T-helper 2 cell (primary cell): Measurements from ENCODE around the gene GPBAR1.
"Not testable (repeated sequence)": the region's sequence is repeated elsewhere in the genome, so short reads cannot be mapped to it uniquely, and the experiment has no call there.

Experiments used
- DNase-seq, 5 experiments: peaks; one replicate each; pipeline versions ENCODE4 v3.0.0 to v3.0.0-alpha.2; 2012 to 2022

Gene GPBAR1

GRCh38 chr2:218269900-218270720 lies 9.3 kb downstream of the GPBAR1 start, which contains the start of the genes AAMP and PNKD:
Gene AAMP, minus strand, starts transcription at chr2:218270137. Its CDS starts 51 bp downstream, at chr2:218270086.
Gene PNKD, plus strand, starts transcription at chr2:218270519. Its CDS starts 17 bp downstream, at chr2:218270536.
- peak; percentile 99 to 100 (median 100) for DNase-seq

- DNase-seq: no peak
These were observed 10.1 kb downstream of the GPBAR1 start for GRCh38 chr2:218270721-218271486.

- DNase-seq: no peak
These were observed 10.6 kb downstream of the GPBAR1 start for GRCh38 chr2:218271487-218271797.

- DNase-seq: no peak
These were observed 11.2 kb downstream of the GPBAR1 start for GRCh38 chr2:218271865-218272530.

- peak; percentile 47 to 80 (median 68) for DNase-seq
These were observed 11.9 kb downstream of the GPBAR1 start for GRCh38 chr2:218272531-218273212.

- not testable (repeated sequence) for DNase-seq
These were observed 12.5 kb downstream of the GPBAR1 start for GRCh38 chr2:218273214-218273907.

- DNase-seq: no peak
These were observed 13.1 kb downstream of the GPBAR1 start for GRCh38 chr2:218273908-218274249.

- no peak for DNase-seq
These were observed 13.8 kb downstream of the GPBAR1 start for GRCh38 chr2:218274586-218274985.

GRCh38 chr2:218275371-218276072 lies 14.7 kb downstream of the GPBAR1 start:
- DNase-seq: no peak

- no peak for DNase-seq
These were observed 16.4 kb downstream of the GPBAR1 start for GRCh38 chr2:218276986-218277755.

GRCh38 chr2:218277921-218278320 lies 17.1 kb downstream of the GPBAR1 start:
- DNase-seq: no peak

- no peak for DNase-seq
These were observed 17.9 kb downstream of the GPBAR1 start for GRCh38 chr2:218278531-218279360.

- no peak for DNase-seq
These were observed 19.6 kb downstream of the GPBAR1 start for GRCh38 chr2:218280260-218280870.

- no peak for DNase-seq
These were observed 20.6 kb downstream of the GPBAR1 start for GRCh38 chr2:218281449-218281848.

GRCh38 chr2:218282173-218282991 lies 21.6 kb downstream of the GPBAR1 start:
- DNase-seq: no peak

GRCh38 chr2:218284106-218284811 lies 23.4 kb downstream of the GPBAR1 start:
- DNase-seq: peak in 4 of 5 experiments; percentile 40 to 84 (median 50)

GRCh38 chr2:218285604-218286003 lies 24.8 kb downstream of the GPBAR1 start:
- peak in 1 of 5 experiments; percentile 18 for DNase-seq
